ENCODE data around the gene LMOD3. TPM values are rescaled to one million over a fixed set of nuclear protein-coding genes. Genes with fewer than 3 reads are reported as not detected.

The LMOD3 gene
- polyA plus RNA-seq, 1 experiment = not detected

DNA sequence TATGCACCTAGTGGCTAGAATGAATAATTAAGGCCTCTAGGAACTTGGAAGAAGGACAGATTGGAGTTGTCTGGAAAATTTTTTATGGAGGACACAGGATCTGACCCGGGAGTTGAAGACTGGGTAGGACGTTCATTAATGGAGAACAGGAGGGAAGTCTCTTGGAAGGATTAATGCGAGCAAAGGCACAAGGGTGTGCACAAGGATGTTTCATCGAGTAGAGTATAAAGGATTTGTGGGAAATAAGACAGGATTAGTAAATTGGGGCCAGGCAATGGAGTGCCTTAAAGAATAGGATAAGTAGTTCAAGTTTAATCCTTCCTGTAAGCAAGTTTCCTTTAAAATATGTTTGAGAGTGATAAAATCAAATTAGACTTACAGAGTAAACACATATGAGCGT, 14.6 kb downstream of the LMOD3 start:
- POLR2A ChIA-PET = no interaction called here
- H3K36me3 ChIP-seq (ENCODE audit: control insufficient read depth, insufficient read depth, low read length) = no peaks in the 10 kb centered on the region
- H3K27me3 ChIP-seq (ENCODE audit: control insufficient read depth, insufficient read depth, low read length) = no peaks in the 10 kb centered on the region
- DNase-seq (ENCODE audit: low read depth) = no peak
- H3K4me3 ChIP-seq (ENCODE audit: low read depth, low read length) = no peak overlapping the region
- CTCF ChIA-PET = interaction anchor here (0.6 to 8.0 kb wide), 2 partner anchors 13 to 205 kb away, joined by 6 to 75 read pairs; partner anchors contain the start of gene LMOD3
- TF ChIP-seq, protein P1, sequence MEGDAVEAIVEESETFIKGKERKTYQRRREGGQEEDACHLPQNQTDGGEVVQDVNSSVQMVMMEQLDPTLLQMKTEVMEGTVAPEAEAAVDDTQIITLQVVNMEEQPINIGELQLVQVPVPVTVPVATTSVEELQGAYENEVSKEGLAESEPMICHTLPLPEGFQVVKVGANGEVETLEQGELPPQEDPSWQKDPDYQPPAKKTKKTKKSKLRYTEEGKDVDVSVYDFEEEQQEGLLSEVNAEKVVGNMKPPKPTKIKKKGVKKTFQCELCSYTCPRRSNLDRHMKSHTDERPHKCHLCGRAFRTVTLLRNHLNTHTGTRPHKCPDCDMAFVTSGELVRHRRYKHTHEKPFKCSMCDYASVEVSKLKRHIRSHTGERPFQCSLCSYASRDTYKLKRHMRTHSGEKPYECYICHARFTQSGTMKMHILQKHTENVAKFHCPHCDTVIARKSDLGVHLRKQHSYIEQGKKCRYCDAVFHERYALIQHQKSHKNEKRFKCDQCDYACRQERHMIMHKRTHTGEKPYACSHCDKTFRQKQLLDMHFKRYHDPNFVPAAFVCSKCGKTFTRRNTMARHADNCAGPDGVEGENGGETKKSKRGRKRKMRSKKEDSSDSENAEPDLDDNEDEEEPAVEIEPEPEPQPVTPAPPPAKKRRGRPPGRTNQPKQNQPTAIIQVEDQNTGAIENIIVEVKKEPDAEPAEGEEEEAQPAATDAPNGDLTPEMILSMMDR (IDR thresholded peaks at IDR 0.05; ENCODE audit: insufficient read depth, low read depth, low read length) = no peak

DNA sequence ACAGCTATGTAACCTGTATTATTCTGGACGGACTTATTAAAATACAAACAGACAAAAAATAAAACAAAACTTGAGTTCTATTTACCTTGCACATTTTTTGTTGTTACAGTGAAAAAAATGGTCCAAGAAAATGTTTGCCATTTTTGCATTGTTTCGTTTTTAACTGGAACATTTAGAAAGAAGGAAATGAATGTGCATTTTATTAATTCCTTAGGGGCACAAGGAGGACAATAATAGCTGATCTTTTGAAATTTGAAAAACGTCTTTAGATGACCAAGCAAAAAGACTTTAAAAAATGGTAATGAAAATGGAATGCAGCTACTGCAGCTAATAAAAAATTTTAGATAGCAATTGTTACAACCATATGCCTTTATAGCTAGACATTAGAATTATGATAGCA, 17.1 kb downstream of the LMOD3 start:
- Histone ChIP-seq H3K27me3 (ENCODE audit: control insufficient read depth, insufficient read depth, low read length) (no peaks in the 10 kb centered on the region), H3K4me3 (ENCODE audit: low read depth, low read length) (no peak overlapping the region), H3K36me3 (ENCODE audit: control insufficient read depth, insufficient read depth, low read length) (peaks cover 3% of the 10 kb centered on the region; the same call in 1 of the 2 replicates)
- no peak for DNase-seq (ENCODE audit: low read depth)
- POLR2A ChIA-PET = no interaction called here
- TF ChIP-seq, protein P1 (IDR thresholded peaks at IDR 0.05; ENCODE audit: insufficient read depth, low read depth, low read length) = no peak
- CTCF ChIA-PET = interaction anchor here (0.6 to 8.0 kb wide), 6 partner anchors 9 to 580 kb away, joined by 3 to 75 read pairs (median 4); partner anchors contain the start of gene LMOD3

DNA sequence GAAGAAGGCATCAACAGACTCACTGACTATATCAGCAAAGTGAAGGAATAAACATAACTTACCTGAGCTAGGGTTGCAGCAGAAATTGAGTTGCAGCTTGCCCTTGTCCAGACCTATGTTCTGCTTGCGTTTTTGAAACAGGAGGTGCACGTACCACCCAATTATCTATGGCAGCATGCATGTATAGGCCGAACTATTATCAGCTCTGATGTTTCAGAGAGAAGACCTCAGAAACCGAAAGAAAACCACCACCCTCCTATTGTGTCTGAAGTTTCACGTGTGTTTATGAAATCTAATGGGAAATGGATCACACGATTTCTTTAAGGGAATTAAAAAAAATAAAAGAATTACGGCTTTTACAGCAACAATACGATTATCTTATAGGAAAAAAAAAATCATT, 17.8 kb downstream of the LMOD3 start:
- TF ChIP-seq, protein P1 (IDR thresholded peaks at IDR 0.05; ENCODE audit: insufficient read depth, low read depth, low read length) = no peak
- H3K27me3 ChIP-seq (ENCODE audit: control insufficient read depth, insufficient read depth, low read length) = no peaks in the 10 kb centered on the region
- DNase-seq (ENCODE audit: low read depth) = no peak
- POLR2A ChIA-PET = no interaction called here
- peaks cover 3% of the 10 kb centered on the region; the same call in 1 of the 2 replicates for H3K36me3 ChIP-seq (ENCODE audit: control insufficient read depth, insufficient read depth, low read length)
- no peak overlapping the region for H3K4me3 ChIP-seq (ENCODE audit: low read depth, low read length)
- CTCF ChIA-PET = interaction anchor here (0.6 to 8.0 kb wide), 4 partner anchors 9 to 715 kb away, joined by 3 to 75 read pairs (median 4); partner anchors contain the start of gene LMOD3

DNA sequence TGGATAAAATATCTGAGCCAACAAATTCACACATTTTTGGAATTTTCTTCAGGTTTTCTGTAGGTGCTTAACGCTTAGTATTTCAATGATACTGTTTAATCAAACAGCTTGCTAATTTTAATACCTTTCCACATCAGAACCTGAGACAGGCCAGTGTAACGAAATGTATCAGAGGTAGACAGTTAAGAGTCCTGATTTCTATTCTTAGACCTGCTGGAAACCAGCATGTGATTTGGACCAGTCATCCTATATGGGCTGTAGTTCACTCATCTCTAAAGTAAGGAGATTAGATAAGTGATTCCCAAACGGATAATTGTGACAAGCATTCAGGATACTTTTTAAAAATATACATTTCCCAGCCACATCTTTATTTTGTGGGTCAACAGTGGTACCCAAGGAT, 19.3 kb downstream of the LMOD3 start:
- CTCF ChIA-PET = no interaction called here
- no peak overlapping the region for H3K4me3 ChIP-seq (ENCODE audit: low read depth, low read length)
- TF ChIP-seq, protein P1 (IDR thresholded peaks at IDR 0.05; ENCODE audit: insufficient read depth, low read depth, low read length) = no peak
- POLR2A ChIA-PET = no interaction called here
- DNase-seq (ENCODE audit: low read depth) = no peak
- peaks cover 3% of the 10 kb centered on the region; the same call in 1 of the 2 replicates for H3K36me3 ChIP-seq (ENCODE audit: control insufficient read depth, insufficient read depth, low read length)
- no peaks in the 10 kb centered on the region for H3K27me3 ChIP-seq (ENCODE audit: control insufficient read depth, insufficient read depth, low read length)

DNA sequence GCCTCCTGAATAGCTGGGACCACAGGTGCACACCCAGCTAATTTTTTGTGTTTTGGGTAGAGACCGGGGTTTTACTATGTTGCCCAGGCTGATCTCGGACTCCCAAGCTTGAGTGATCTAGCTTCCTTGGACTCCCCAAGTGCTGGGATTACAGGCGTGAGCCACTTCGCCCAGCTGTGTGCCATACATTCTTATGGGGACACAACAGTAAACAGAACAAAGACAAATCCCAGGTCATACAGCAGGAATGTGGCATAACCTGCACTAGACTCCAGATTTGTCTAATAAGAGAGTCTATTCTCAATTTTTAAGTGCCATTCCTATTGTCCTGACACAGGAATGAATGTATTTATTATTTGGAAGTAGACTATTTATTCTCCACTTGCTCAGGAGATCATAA, 20.0 kb downstream of the LMOD3 start:
- Histone ChIP-seq H3K4me3 (ENCODE audit: low read depth, low read length) (no peak overlapping the region), H3K27me3 (ENCODE audit: control insufficient read depth, insufficient read depth, low read length) (no peaks in the 10 kb centered on the region), H3K36me3 (ENCODE audit: control insufficient read depth, insufficient read depth, low read length) (peaks cover 5% of the 10 kb centered on the region; the same call in 1 of the 2 replicates)
- no peak for DNase-seq (ENCODE audit: low read depth)
- ChIA-PET CTCF (interaction anchor here (1.1 kb wide), 1 partner anchor 19 kb away, joined by 3 read pairs; no protein-coding TSS in a partner anchor), POLR2A (no interaction called here)
- TF ChIP-seq, protein P1 (IDR thresholded peaks at IDR 0.05; ENCODE audit: insufficient read depth, low read depth, low read length) = no peak
